ENCODE measurements around the gene ARSA. TPM values are rescaled to one million over a fixed set of nuclear protein-coding genes. Genes with fewer than 3 reads are reported as not detected.
"Not testable (repeated sequence)": the region's sequence is repeated elsewhere in the genome, so short reads cannot be mapped to it uniquely, and the experiment has no call there.

ARSA gene
- total RNA-seq, 1 experiment from 2014 or later: 43.8 TPM

- intact Hi-C loops (cut with micrococcal nuclease; ENCODE audit: unreplicated experiment): no loop called here
- H3K36me3 ChIP-seq (ENCODE audit: control insufficient read depth, insufficient read depth, low read length): no peaks in the 10 kb centered on the region
- H3K27me3 ChIP-seq (ENCODE audit: control insufficient read depth, insufficient read depth, low read length): no peaks in the 10 kb centered on the region
- DNase-seq (ENCODE audit: low read depth, low spot score) (no peak), ATAC-seq (no peak; the same call in 1 of the 2 replicates)
- no TSS peak for BruUV-seq (replicated peaks)
- peak overlapping the region; percentile 28 to 65 for H3K4me3 ChIP-seq (ENCODE audit: low read depth in 2 of 2, low read length in 2 of 2)
- no peak overlapping the region for H3K27ac ChIP-seq (ENCODE audit: low read length)
- CTCF ChIA-PET: interaction anchor here (0.6 to 1.4 kb wide), 3 partner anchors 16 to 70 kb away, joined by 3 to 4 read pairs (median 4); no protein-coding TSS in a partner anchor
- H3K9me3 ChIP-seq (ENCODE audit: control insufficient read depth, insufficient read depth, low read depth, low read length): no peaks in the 10 kb centered on the region
- POLR2A ChIA-PET: interaction anchor here (0.6 kb wide), 1 partner anchor 24 kb away, joined by 4 read pairs; no protein-coding TSS in a partner anchor
- in situ Hi-C loops (cut with HindIII; ENCODE audit: low pct_unique_long_range_greater_than_20kb, low sequenced_read_pairs): no loop called here
- TF ChIP-seq POLR2AphosphoS5 (IDR thresholded peaks at IDR 0.05; ENCODE audit: low read depth, low read length): 0 out of 2 replicates have a peak, but pooled peaks have one; percentile 20
- no peak for TF ChIP-seq CTCF (IDR thresholded peaks at IDR 0.05)
- peaks cover 7% of the 10 kb centered on the region for H3K4me1 ChIP-seq (ENCODE audit: control insufficient read depth, insufficient read depth, low read length)
Observed at GRCh38 chr22:50621356-50621880, 6.5 kb downstream of the ARSA start.

GRCh38 chr22:50620593-50621355 is 7.2 kb downstream of the ARSA start:
- Histone ChIP-seq H3K4me3 (ENCODE audit: low read depth in 2 of 2, low read length in 2 of 2) (peak overlapping the region; percentile 28 to 65), H3K27me3 (ENCODE audit: control insufficient read depth, insufficient read depth, low read length) (no peaks in the 10 kb centered on the region), H3K9me3 (ENCODE audit: control insufficient read depth, insufficient read depth, low read depth, low read length) (no peaks in the 10 kb centered on the region), H3K27ac (ENCODE audit: low read length) (no peak overlapping the region), H3K36me3 (ENCODE audit: control insufficient read depth, insufficient read depth, low read length) (no peaks in the 10 kb centered on the region), H3K4me1 (ENCODE audit: control insufficient read depth, insufficient read depth, low read length) (peaks cover 7% of the 10 kb centered on the region)
- TF ChIP-seq CTCF (IDR thresholded peaks at IDR 0.05) (peak; percentile 67), POLR2AphosphoS5 (IDR thresholded peaks at IDR 0.05; ENCODE audit: low read depth, low read length) (no peak)
- in situ Hi-C loops (cut with HindIII; ENCODE audit: low pct_unique_long_range_greater_than_20kb, low sequenced_read_pairs): no loop called here
- BruUV-seq (replicated peaks): no TSS peak
- no peak for DNase-seq (ENCODE audit: low read depth, low spot score)
- POLR2A ChIA-PET: interaction anchor here (0.5 to 0.6 kb wide), 2 partner anchors 25 to 71 kb away, joined by 4 read pairs; no protein-coding TSS in a partner anchor
- CTCF ChIA-PET: interaction anchor here (0.6 to 1.4 kb wide), 8 partner anchors 16 to 95 kb away, joined by 3 to 12 read pairs (median 4); partner anchors contain the start of gene SCO2
- ATAC-seq: peak; percentile 79
- intact Hi-C loops (cut with micrococcal nuclease; ENCODE audit: unreplicated experiment): no loop called here

- H3K27ac ChIP-seq (ENCODE audit: low read length); H3K9me3 ChIP-seq (ENCODE audit: control insufficient read depth, insufficient read depth, low read depth, low read length); BruUV-seq (replicated peaks); H3K4me1 ChIP-seq (ENCODE audit: control insufficient read depth, insufficient read depth, low read length); H3K4me3 ChIP-seq (ENCODE audit: low read depth in 2 of 2, low read length in 2 of 2); DNase-seq (ENCODE audit: low read depth, low spot score); H3K27me3 ChIP-seq (ENCODE audit: control insufficient read depth, insufficient read depth, low read length); intact Hi-C loops (cut with micrococcal nuclease; ENCODE audit: unreplicated experiment); in situ Hi-C loops (cut with HindIII; ENCODE audit: low pct_unique_long_range_greater_than_20kb, low sequenced_read_pairs); ATAC-seq; H3K36me3 ChIP-seq (ENCODE audit: control insufficient read depth, insufficient read depth, low read length); POLR2A ChIA-PET: not testable (repeated sequence)
- CTCF ChIA-PET: interaction anchor here (0.5 kb wide), 1 partner anchor 42 kb away, joined by 3 read pairs; no protein-coding TSS in a partner anchor
Observed at GRCh38 chr22:50614296-50614695, 13.7 kb downstream of the ARSA start.
